Small intestine (tissue), 7 donors: ENCODE measurements around the gene GPR150. TPM values are rescaled to one million over a fixed set of nuclear protein-coding genes. Genes with fewer than 3 reads are reported as not detected.

ENCODE experiments used
- DNase-seq, 2 donors: peaks; one replicate each; pipeline versions ENCODE4 v3.0.0 to v3.0.0-alpha.2; 2013
- FAIRE-seq: peaks from 2 replicates; lab custom pipeline; 2012; peaks lifted over from hg19 to GRCh38; lab: Jason Lieb, UNC
- H3K27ac ChIP-seq, 3 donors: one replicate each; pipeline ENCODE4 v1.5.1; 2013; ENCODE audit warnings: low read length in 2 of 3, mild to moderate bottlenecking in 2 of 3, control low read depth in 1 of 3, inconsistent platforms in 1 of 3, low read depth in 1 of 3, moderate library complexity in 1 of 3
- H3K27me3 ChIP-seq, 3 donors: one replicate each; pipeline ENCODE4 v1.6.1; 2013; ENCODE audit warnings: low read length in 3 of 3, inconsistent platforms in 1 of 3; ENCODE audit not compliant: control insufficient read depth in 3 of 3, insufficient read depth in 3 of 3
- H3K36me3 ChIP-seq, 3 donors: one replicate each; pipeline ENCODE4 v1.6.1; 2013; ENCODE audit warnings: low read length in 3 of 3, inconsistent platforms in 1 of 3, low read depth in 1 of 3, mild to moderate bottlenecking in 1 of 3, moderate library complexity in 1 of 3; ENCODE audit not compliant: control insufficient read depth in 3 of 3, insufficient read depth in 2 of 3
- H3K4me1 ChIP-seq, 3 donors: one replicate each; pipeline ENCODE4 v1.6.1; 2013; ENCODE audit warnings: low read length in 2 of 3, inconsistent platforms in 1 of 3, low read depth in 1 of 3, mild to moderate bottlenecking in 1 of 3, moderate library complexity in 1 of 3; ENCODE audit not compliant: control insufficient read depth in 3 of 3, insufficient read depth in 2 of 3
- H3K4me3 ChIP-seq, 3 donors: one replicate each; pipeline ENCODE4 v1.5.1; 2013; ENCODE audit warnings: low read length in 3 of 3, control low read depth in 1 of 3, inconsistent platforms in 1 of 3, low read depth in 1 of 3, mild to moderate bottlenecking in 1 of 3, moderate library complexity in 1 of 3
- H3K9me3 ChIP-seq, 2 donors: one replicate each; pipeline ENCODE4 v1.6.1; 2013; ENCODE audit warnings: low read depth in 1 of 2, low read length in 1 of 2; ENCODE audit not compliant: control insufficient read depth in 2 of 2, insufficient read depth in 1 of 2
- WGBS, 3 donors: extraction: QIAGEN DNeasy Blood & Tissue Kit; methylation state at CpG; one replicate each; pipeline ENCODE4 v1.1.7; 2013; 5-methylcytosine and 5-hydroxymethylcytosine counted together
- polyA plus RNA-seq, 4 donors: library from polyadenylated mRNA; stranded (reverse) in 3 of 4; unstranded in 1 of 4; fragments of 200-250 nt in 3 of 4; fragments of 120-200 nt in 1 of 4; gene quantifications; one replicate each; pipeline versions ENCODE4 v1.2.1 to v1.2.3, GENCODE V29; 2013
- donor health status: healthy with polysubstance abuse.
- donor health status: control.
- donor health status: control.
- donor health status: Bipolar disorder and iron deficiency.
- donor health status: healthy.

The GPR150 gene
- polyA plus RNA-seq, 4 donors, result 0.15 to 2.1 TPM; not detected in 2

DNA sequence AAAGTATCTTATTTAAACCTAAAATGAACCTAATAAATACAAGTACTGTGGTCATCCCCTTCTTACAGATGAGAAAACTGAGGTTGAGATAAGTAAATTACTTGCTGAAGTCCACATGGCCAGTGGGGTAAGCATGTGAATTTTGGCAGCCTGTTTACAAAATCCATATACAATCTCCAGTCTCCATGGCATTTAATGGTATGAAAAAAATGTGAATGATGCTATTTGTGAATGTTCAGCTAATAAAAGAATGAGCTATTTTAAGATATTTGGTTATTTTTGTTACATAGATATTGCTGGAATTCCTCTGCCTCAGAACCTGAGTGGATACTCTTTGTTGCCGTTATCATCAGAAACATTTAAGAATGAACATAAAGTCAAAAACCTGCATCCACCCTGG lies 19.3 kb upstream of the GPR150 start:
- no peaks in the 10 kb centered on the region for H3K27me3 ChIP-seq
- no peaks in the 10 kb centered on the region for H3K4me1 ChIP-seq
- FAIRE-seq (no peak), DNase-seq (no peak)
- peaks cover 0 to 3% (median 0%) of the 10 kb centered on the region in 3 donors for H3K36me3 ChIP-seq
- 75 to 96% (median 92%) methylated on average over 1 of the region's 1 CpG for WGBS, 3 donors
- H3K4me3 ChIP-seq, result no peak overlapping the region
- H3K9me3 ChIP-seq, result no peaks in the 10 kb centered on the region
- H3K27ac ChIP-seq, result no peak overlapping the region

DNA sequence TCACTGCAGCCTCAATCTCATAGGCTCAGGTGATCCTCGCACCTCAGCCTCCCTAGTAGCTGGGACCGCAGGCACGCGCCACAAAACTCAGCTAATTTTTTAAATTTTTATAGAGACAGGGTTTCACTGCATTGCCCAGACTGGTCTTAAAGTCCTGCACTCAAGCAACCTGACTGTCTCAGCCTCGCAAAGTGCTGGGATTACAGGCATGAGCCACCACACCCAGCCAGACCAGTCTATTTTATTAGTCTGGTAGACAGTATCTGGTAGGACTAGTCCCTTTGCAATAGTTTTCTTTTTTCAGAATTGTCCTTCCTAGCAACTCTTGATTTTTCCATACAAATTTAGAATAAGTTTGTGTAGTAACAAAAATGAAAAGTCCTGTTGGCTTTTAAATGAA lies 14.1 kb upstream of the GPR150 start:
- no peak for FAIRE-seq
- Histone ChIP-seq H3K4me1 (no peaks in the 10 kb centered on the region), H3K9me3 (no peaks in the 10 kb centered on the region), H3K36me3 (peaks cover 0 to 3% (median 0%) of the 10 kb centered on the region in 3 donors), H3K27ac (no peak overlapping the region), H3K27me3 (no peaks in the 10 kb centered on the region), H3K4me3 (no peak overlapping the region)
- DNase-seq, result no peak
- 97% methylated on average over 5 of the region's 5 CpGs for WGBS, 3 donors

- Histone ChIP-seq H3K4me3 (no peak overlapping the region), H3K9me3 (no peaks in the 10 kb centered on the region), H3K4me1 (no peaks in the 10 kb centered on the region), H3K27ac (no peak overlapping the region), H3K27me3 (no peaks in the 10 kb centered on the region), H3K36me3 (peaks cover 0 to 3% (median 0%) of the 10 kb centered on the region in 3 donors)
- 94 to 96% (median 96%) methylated on average over 1 of the region's 1 CpG for WGBS, 3 donors
- no peak for DNase-seq
- FAIRE-seq, result no peak
Observed at GRCh38 chr5:95606419-95606818, 13.5 kb upstream of the GPR150 start.

GRCh38 chr5:95609711-95610110 lies 10.2 kb upstream of the GPR150 start:
- Histone ChIP-seq H3K9me3 (peaks cover 0 to 19% of the 10 kb centered on the region in 2 donors), H3K27me3 (no peaks in the 10 kb centered on the region), H3K36me3 (peaks cover 0 to 2% (median 0%) of the 10 kb centered on the region in 3 donors), H3K27ac (no peak overlapping the region), H3K4me3 (no peak overlapping the region), H3K4me1 (no peaks in the 10 kb centered on the region)
- WGBS, 3 donors, result 60 to 72% (median 64%) methylated on average over 3 of the region's 3 CpGs
- DNase-seq, result no peak
- no peak for FAIRE-seq

DNA sequence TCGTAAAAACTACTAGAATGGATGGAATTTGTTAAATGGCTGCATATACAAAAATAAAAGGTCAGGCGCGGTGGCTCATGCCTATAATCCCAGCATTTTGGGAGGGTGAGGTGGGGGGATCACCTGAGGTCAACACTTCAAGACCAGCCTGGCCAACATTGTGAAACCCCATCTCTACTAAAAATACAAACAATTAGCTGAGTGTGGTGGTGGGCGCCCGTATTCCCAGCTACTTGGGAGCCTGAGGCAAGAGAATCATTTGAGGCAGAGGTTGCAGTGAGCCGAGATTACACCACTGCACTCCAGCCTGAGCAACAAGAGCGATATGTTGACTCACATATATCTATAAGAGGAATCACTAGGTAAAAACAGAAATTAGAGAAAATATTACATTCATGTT lies 9.3 kb upstream of the GPR150 start:
- H3K27me3 ChIP-seq, result no peaks in the 10 kb centered on the region
- no peak overlapping the region for H3K4me3 ChIP-seq
- no peak for FAIRE-seq
- H3K9me3 ChIP-seq, result peaks cover 0 to 19% of the 10 kb centered on the region in 2 donors
- 94 to 95% (median 95%) methylated on average over 7 of the region's 7 CpGs for WGBS, 3 donors
- DNase-seq, result no peak
- peaks cover 0 to 2% (median 0%) of the 10 kb centered on the region in 3 donors for H3K36me3 ChIP-seq
- no peaks in the 10 kb centered on the region for H3K4me1 ChIP-seq
- no peak overlapping the region for H3K27ac ChIP-seq

DNA sequence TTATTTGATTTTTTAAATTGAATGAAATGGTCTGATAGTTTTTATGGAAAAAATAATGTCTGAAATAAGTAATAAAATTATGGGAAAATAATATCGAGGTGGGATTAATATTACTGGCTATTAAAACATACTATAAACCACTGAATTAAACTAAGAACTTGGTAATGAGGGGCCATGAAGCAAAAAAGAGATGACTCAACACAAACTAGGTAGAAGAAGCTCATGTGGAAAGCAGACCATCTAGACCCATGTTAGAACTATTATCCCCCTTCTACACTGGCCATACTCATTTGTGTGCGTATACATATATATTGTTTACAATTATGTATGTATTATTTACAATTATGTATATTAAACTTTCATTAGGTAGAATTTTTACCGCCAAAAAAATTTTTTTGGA lies 8.5 kb upstream of the GPR150 start:
- DNase-seq (no peak), FAIRE-seq (no peak)
- no peaks in the 10 kb centered on the region for H3K27me3 ChIP-seq
- peaks cover 0 to 2% (median 0%) of the 10 kb centered on the region in 3 donors for H3K36me3 ChIP-seq
- H3K27ac ChIP-seq, result no peak overlapping the region
- H3K9me3 ChIP-seq, result peaks cover 0 to 19% of the 10 kb centered on the region in 2 donors
- H3K4me3 ChIP-seq, result no peak overlapping the region
- H3K4me1 ChIP-seq, result no peaks in the 10 kb centered on the region
- 89 to 94% (median 92%) methylated on average over 3 of the region's 3 CpGs for WGBS, 3 donors

- Histone ChIP-seq H3K27me3 (peaks cover 0 to 1% (median 0%) of the 10 kb centered on the region in 3 donors), H3K36me3 (peaks cover 0 to 2% (median 0%) of the 10 kb centered on the region in 3 donors), H3K9me3 (peaks cover 0 to 19% of the 10 kb centered on the region in 2 donors), H3K4me3 (no peak overlapping the region), H3K4me1 (no peaks in the 10 kb centered on the region), H3K27ac (no peak overlapping the region)
- no peak for DNase-seq
- FAIRE-seq, result no peak
- WGBS, 3 donors, result 87 to 94% (median 91%) methylated on average over 1 of the region's 1 CpG
Observed at GRCh38 chr5:95613514-95613913, 6.4 kb upstream of the GPR150 start.

DNA sequence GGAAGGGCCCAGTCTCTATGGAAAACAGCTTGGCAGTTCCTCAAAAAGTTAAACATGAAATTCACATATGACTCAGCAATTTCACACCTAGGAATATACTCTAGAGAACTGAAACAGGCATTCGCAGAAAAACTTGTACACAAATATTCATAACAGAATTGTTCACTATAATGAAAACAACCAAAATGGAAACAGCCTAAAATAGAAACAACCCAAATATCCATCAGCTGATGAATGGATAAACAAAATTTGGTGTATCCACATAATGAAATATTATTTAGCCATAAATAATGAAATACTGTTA lies 4.8 kb upstream of the GPR150 start:
- Histone ChIP-seq H3K27me3 (peaks cover 0 to 17% (median 0%) of the 10 kb centered on the region in 3 donors), H3K9me3 (peaks cover 0 to 19% of the 10 kb centered on the region in 2 donors), H3K4me3 (no peak overlapping the region), H3K36me3 (peaks cover 0 to 2% (median 0%) of the 10 kb centered on the region in 3 donors), H3K4me1 (peaks cover 0 to 6% (median 0%) of the 10 kb centered on the region in 3 donors), H3K27ac (no peak overlapping the region)
- FAIRE-seq (no peak), DNase-seq (no peak)
- WGBS, 3 donors, result 71 to 86% (median 73%) methylated on average over 1 of the region's 1 CpG

DNA sequence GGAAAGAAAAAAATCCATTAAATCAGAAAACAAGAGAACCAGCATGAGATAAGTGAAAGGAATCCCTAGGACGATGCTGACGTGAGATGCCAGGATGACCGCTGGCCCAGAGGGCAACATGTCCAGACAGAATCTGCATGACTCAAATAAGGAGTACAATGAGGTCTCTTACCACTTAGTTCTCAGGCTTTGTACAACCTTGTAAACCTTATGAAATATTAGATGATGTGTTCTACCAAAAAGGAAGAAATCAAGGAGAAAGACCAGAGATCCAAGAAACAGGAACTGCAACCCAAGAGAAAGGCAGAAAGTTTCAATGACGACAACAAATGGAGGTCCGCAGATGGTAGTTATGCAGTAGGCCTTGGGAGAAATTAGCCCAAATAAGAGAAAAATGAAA lies 2.8 kb upstream of the GPR150 start:
- peaks cover 0 to 19% (median 0%) of the 10 kb centered on the region in 3 donors for H3K27me3 ChIP-seq
- H3K36me3 ChIP-seq, result peaks cover 0 to 2% (median 0%) of the 10 kb centered on the region in 3 donors
- DNase-seq (no peak), FAIRE-seq (no peak)
- no peak overlapping the region for H3K27ac ChIP-seq
- peaks cover 0 to 19% of the 10 kb centered on the region in 2 donors for H3K9me3 ChIP-seq
- no peak overlapping the region for H3K4me3 ChIP-seq
- H3K4me1 ChIP-seq, result peaks cover 0 to 11% (median 2%) of the 10 kb centered on the region in 3 donors
- WGBS, 3 donors, result 86 to 98% (median 98%) methylated on average over 5 of the region's 5 CpGs
